HCT116 (cell line): ENCODE results near the gene NECAB3. TPM values are rescaled to one million over a fixed set of nuclear protein-coding genes. Genes with fewer than 3 reads are reported as not detected.

Source experiments
- ATAC-seq: fragments of 200-7000 bp; cut with Tn5 transposase; 2 replicates; pipeline ENCODE4 v1.9.1; 2020; ENCODE audit warnings: mild to moderate bottlenecking, moderate library complexity
- BruUV-seq: library from RNA; stranded (reverse); fragments of 400-500 nt; replicated peaks from 2 replicates; lab custom pipeline; 2021; lab: Mats Ljungman, UMichigan
- CTCF ChIA-PET: fragments of 300-600 bp; sonication (Branson Sonifier 250); formaldehyde crosslinking; loops from one replicate; lab custom pipeline; 2021; ENCODE audit warnings: antibody characterized with exemption; lab: Charles Lee
- POLR2A ChIA-PET: fragments of 300-600, 350-600 bp; sonication (Branson Sonifier 250); formaldehyde crosslinking; loops from one replicate; lab custom pipeline; 2021; ENCODE audit warnings: antibody characterized with exemption; lab: Charles Lee
- RAD21 ChIA-PET, 2 experiments: fragments of 300-600 bp; sonication (Branson Sonifier 250); formaldehyde crosslinking; loops; one replicate each; lab custom pipeline; 2023; ENCODE audit warnings: low total read pairs in 2 of 2; ENCODE audit not compliant: uncharacterized antibody in 2 of 2, unreplicated experiment in 2 of 2, low non-redundant PET in 1 of 2; lab: Charles Lee
- DNase-seq: peaks from one replicate; pipeline ENCODE4 v3.0.0-alpha.2; 2010; ENCODE audit warnings: low read depth, low spot score
- H2AFZ ChIP-seq: fragments of 200-600 bp; shearing (Covaris generic), sonication (generic); 2 replicates; pipeline ENCODE4 v1.6.1; 2017; ENCODE audit warnings: low read depth, mixed run types, mixed read lengths, antibody characterized with exemption, low read length; ENCODE audit not compliant: poor library complexity, severe bottlenecking
- H3K27ac ChIP-seq: 2 replicates; pipeline ENCODE4 v1.5.1; 2012; ENCODE audit warnings: low read depth, low read length
- H3K27me3 ChIP-seq: fragments of 200-600 bp; sonication (generic); 2 replicates; pipeline ENCODE4 v1.6.1; 2016; ENCODE audit warnings: mixed run types, low read length, mixed read lengths; ENCODE audit not compliant: insufficient read depth
- H3K36me3 ChIP-seq, 2 experiments: fragments of 200-500 bp in 1 of 2; fragments of 200-600 bp in 1 of 2; sonication (Bioruptor generic) in 1 of 2; sonication (generic) in 1 of 2; 2 replicates each; pipeline versions ENCODE4 v1.5.1 to v1.6.1; 2014 to 2016; ENCODE audit warnings: low read length in 2 of 2, inconsistent platforms in 1 of 2, mixed read lengths in 1 of 2, mixed run types in 1 of 2; ENCODE audit not compliant: insufficient read depth in 2 of 2, control insufficient read depth in 1 of 2
- H3K4me1 ChIP-seq, 2 experiments: fragments of 200-600 bp in 1 of 2; sonication (generic) in 1 of 2; 2 replicates each; pipeline versions ENCODE4 v1.5.1 to v1.6.1; 2012 to 2017; ENCODE audit warnings: low read length in 2 of 2, inconsistent platforms in 1 of 2, mild to moderate bottlenecking in 1 of 2, mixed read lengths in 1 of 2, mixed run types in 1 of 2, moderate library complexity in 1 of 2; ENCODE audit not compliant: insufficient read depth in 2 of 2, control insufficient read depth in 1 of 2
- H3K4me2 ChIP-seq: fragments of 200-600 bp; sonication (generic); 2 replicates; pipeline ENCODE4 v1.6.1; 2017; ENCODE audit warnings: mixed run types, low read length, mixed read lengths
- H3K4me3 ChIP-seq, 2 experiments: fragments of 200-600 bp in 1 of 2; sonication (generic) in 1 of 2; replicated peaks in 1 of 2; 2 replicates each; pipeline ENCODE4 v1.5.1; 2011 to 2016; ENCODE audit warnings: low read length in 2 of 2, control low read depth in 1 of 2, low read depth in 1 of 2, mild to moderate bottlenecking in 1 of 2, mixed read lengths in 1 of 2, mixed run types in 1 of 2
- H3K79me2 ChIP-seq: fragments of 200-600 bp; sonication (generic); 2 replicates; pipeline ENCODE4 v1.6.1; 2017; ENCODE audit warnings: mild to moderate bottlenecking, mixed run types, low read length, moderate library complexity, mixed read lengths; ENCODE audit not compliant: insufficient read depth
- H3K9ac ChIP-seq: fragments of 200-600 bp; sonication (generic); 2 replicates; pipeline ENCODE4 v1.6.1; 2016; ENCODE audit warnings: low read length, mixed read lengths
- H3K9me2 ChIP-seq: fragments of 200-600 bp; sonication (generic), shearing (Covaris generic); 2 replicates; pipeline ENCODE4 v1.6.1; 2017; ENCODE audit warnings: mixed run types, mild to moderate bottlenecking, moderate library complexity; ENCODE audit not compliant: insufficient read depth
- H3K9me3 ChIP-seq, 2 experiments: fragments of 200-500 bp in 1 of 2; fragments of 200-600 bp in 1 of 2; sonication (Bioruptor generic) in 1 of 2; sonication (generic) in 1 of 2; 2 replicates each; pipeline ENCODE4 v1.6.1; 2014 to 2017; ENCODE audit warnings: low read length in 2 of 2, mixed read lengths in 2 of 2, inconsistent platforms in 1 of 2, low read depth in 1 of 2, mild to moderate bottlenecking in 1 of 2, mixed run types in 1 of 2, moderate library complexity in 1 of 2; ENCODE audit not compliant: control insufficient read depth in 1 of 2, insufficient read depth in 1 of 2
- H4K20me1 ChIP-seq: fragments of 200-600 bp; sonication (generic), shearing (Covaris generic); 2 replicates; pipeline ENCODE4 v1.6.1; 2017; ENCODE audit warnings: mixed run types, mild to moderate bottlenecking, moderate library complexity; ENCODE audit not compliant: insufficient read depth
- EZH2 ChIP-seq: fragments of 200-600 bp; sonication (generic); IDR thresholded peaks from 2 replicates; pipeline ENCODE4 v1.6.1; 2017; ENCODE audit warnings: antibody characterized with exemption, mixed run types
- POLR2A ChIP-seq: IDR thresholded peaks from 2 replicates; pipeline ENCODE4 v1.7.0; 2011; ENCODE audit warnings: borderline replicate concordance; ENCODE audit not compliant: insufficient read depth, insufficient read length; ENCODE audit errors: extremely low read depth
- SP1 ChIP-seq: IDR thresholded peaks from 2 replicates; pipeline ENCODE4 v1.6.1; 2012; ENCODE audit warnings: low read depth
- YY1 ChIP-seq: IDR thresholded peaks from 2 replicates; pipeline ENCODE4 v1.6.1; 2011; ENCODE audit warnings: low read length, low read depth, moderate library complexity, mild to moderate bottlenecking; ENCODE audit not compliant: insufficient replicate concordance; ENCODE audit errors: extremely low read depth
- intact Hi-C: fragments of 100-400 bp; cut with micrococcal nuclease; formaldehyde crosslinking; loops from 2 replicates; pipeline ENCODE4 v1.10.0; 2022
- total RNA-seq: library from RNA; stranded (reverse); gene quantifications from one replicate; pipeline ENCODE4 v1.2.1, GENCODE V29; 2021; ENCODE audit not compliant: unreplicated experiment
- TF ChIP-seq, protein P1 (sequence below), 3 experiments: fragments of 200-600 bp in 1 of 3; sonication (generic) in 1 of 3; IDR thresholded peaks in 2 of 3; conservative IDR thresholded peaks in 1 of 3; 2 replicates each; pipeline ENCODE4 v1.5.1; 2012 to 2017; ENCODE audit warnings: low read depth in 2 of 3, low read length in 2 of 3, antibody characterized with exemption in 1 of 3, borderline replicate concordance in 1 of 3, control low read depth in 1 of 3, mild to moderate bottlenecking in 1 of 3, mixed read lengths in 1 of 3, mixed run types in 1 of 3, moderate library complexity in 1 of 3; ENCODE audit not compliant: insufficient read depth in 1 of 3
- TF ChIP-seq, protein P2 (sequence below): IDR thresholded peaks from 2 replicates; pipeline ENCODE4 v1.6.1; 2012
- TF ChIP-seq, protein P3 (sequence below): IDR thresholded peaks from 2 replicates; pipeline ENCODE4 v1.6.1; 2012
- TF ChIP-seq, protein P4 (sequence below): IDR thresholded peaks from 2 replicates; pipeline ENCODE4 v1.6.1; 2011; ENCODE audit warnings: mild to moderate bottlenecking, low read length, moderate library complexity; ENCODE audit not compliant: insufficient replicate concordance; ENCODE audit errors: extremely low read depth

The NECAB3 gene
- total RNA-seq, 1 experiment from 2014 or later = 48.1 TPM

DNA sequence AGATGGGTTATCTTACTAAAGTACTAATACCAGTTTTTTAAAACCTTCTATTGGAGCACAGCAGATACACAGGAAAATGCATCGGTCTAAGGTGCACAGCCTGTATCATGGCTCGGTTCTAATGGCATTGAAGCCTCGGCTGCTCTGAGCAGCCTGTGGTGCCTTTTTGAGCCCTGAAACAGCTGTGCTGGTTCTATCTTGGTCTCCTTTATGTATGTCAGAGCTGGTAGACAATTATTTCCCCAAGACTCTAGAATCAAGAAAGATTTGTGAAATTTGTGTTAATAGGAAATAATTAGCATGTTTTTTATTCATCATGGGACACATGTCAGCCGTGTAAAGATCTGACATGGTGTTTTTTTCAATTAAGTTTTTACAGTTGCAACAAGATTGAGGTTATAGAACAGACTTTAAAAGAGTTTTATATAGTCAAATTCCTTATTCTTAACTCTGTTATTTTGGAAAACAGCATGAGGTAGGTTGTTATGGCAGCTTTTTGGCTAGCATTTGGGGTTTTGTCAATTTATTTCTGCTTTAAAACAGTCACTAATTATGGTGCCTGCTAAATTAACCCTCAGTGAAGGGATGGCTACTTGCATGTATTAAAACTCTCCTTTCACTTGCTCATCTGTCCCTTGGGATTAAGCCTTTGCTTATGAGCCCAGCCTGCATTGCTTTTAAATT is 52.4 kb downstream of the NECAB3 start:
- ATAC-seq (no peak), DNase-seq (no peak)
- H3K4me2 ChIP-seq = no peak overlapping the region
- H3K9me2 ChIP-seq = no peaks in the 10 kb centered on the region
- no peak for TF ChIP-seq EZH2
- TF ChIP-seq, protein P1, sequence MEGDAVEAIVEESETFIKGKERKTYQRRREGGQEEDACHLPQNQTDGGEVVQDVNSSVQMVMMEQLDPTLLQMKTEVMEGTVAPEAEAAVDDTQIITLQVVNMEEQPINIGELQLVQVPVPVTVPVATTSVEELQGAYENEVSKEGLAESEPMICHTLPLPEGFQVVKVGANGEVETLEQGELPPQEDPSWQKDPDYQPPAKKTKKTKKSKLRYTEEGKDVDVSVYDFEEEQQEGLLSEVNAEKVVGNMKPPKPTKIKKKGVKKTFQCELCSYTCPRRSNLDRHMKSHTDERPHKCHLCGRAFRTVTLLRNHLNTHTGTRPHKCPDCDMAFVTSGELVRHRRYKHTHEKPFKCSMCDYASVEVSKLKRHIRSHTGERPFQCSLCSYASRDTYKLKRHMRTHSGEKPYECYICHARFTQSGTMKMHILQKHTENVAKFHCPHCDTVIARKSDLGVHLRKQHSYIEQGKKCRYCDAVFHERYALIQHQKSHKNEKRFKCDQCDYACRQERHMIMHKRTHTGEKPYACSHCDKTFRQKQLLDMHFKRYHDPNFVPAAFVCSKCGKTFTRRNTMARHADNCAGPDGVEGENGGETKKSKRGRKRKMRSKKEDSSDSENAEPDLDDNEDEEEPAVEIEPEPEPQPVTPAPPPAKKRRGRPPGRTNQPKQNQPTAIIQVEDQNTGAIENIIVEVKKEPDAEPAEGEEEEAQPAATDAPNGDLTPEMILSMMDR (IDR thresholded peaks at IDR 0.05 in 2 of 3, conservative IDR thresholded peaks at IDR 0.05 in 1 of 3; ENCODE audit: borderline replicate concordance in 1 of 3, insufficient read depth in 1 of 3, low read depth in 2 of 3, low read length in 2 of 3) = no peak
- TF ChIP-seq POLR2A = no peak
- TF ChIP-seq, protein P2, sequence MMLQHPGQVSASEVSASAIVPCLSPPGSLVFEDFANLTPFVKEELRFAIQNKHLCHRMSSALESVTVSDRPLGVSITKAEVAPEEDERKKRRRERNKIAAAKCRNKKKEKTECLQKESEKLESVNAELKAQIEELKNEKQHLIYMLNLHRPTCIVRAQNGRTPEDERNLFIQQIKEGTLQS = no peak
- TF ChIP-seq SP1 = no peak
- TF ChIP-seq YY1 = no peak
- TF ChIP-seq, protein P3, sequence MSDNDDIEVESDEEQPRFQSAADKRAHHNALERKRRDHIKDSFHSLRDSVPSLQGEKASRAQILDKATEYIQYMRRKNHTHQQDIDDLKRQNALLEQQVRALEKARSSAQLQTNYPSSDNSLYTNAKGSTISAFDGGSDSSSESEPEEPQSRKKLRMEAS = no peak
- TF ChIP-seq, protein P4, sequence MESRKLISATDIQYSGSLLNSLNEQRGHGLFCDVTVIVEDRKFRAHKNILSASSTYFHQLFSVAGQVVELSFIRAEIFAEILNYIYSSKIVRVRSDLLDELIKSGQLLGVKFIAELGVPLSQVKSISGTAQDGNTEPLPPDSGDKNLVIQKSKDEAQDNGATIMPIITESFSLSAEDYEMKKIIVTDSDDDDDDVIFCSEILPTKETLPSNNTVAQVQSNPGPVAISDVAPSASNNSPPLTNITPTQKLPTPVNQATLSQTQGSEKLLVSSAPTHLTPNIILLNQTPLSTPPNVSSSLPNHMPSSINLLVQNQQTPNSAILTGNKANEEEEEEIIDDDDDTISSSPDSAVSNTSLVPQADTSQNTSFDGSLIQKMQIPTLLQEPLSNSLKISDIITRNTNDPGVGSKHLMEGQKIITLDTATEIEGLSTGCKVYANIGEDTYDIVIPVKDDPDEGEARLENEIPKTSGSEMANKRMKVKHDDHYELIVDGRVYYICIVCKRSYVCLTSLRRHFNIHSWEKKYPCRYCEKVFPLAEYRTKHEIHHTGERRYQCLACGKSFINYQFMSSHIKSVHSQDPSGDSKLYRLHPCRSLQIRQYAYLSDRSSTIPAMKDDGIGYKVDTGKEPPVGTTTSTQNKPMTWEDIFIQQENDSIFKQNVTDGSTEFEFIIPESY = no peak
- POLR2A ChIA-PET = no interaction called here
- no peaks in the 10 kb centered on the region; a peak in 1 of 4 replicates for H3K36me3 ChIP-seq
- no peak overlapping the region for H3K9ac ChIP-seq
- no peaks in the 10 kb centered on the region for H3K27me3 ChIP-seq
- H4K20me1 ChIP-seq = no peaks in the 10 kb centered on the region
- CTCF ChIA-PET = no interaction called here
- H2AFZ ChIP-seq = no peak overlapping the region
- no peak overlapping the region for H3K27ac ChIP-seq
- H3K79me2 ChIP-seq = no peaks in the 10 kb centered on the region
- intact Hi-C loops = no loop called here
- no peak overlapping the region for H3K4me3 ChIP-seq
- H3K4me1 ChIP-seq = no peaks in the 10 kb centered on the region
- no TSS peak for BruUV-seq
- RAD21 ChIA-PET = no interaction called here
- H3K9me3 ChIP-seq = no peaks in the 10 kb centered on the region
